CD8-positive, alpha-beta memory T cell (primary cell): ENCODE results near the gene PROCA1. TPM values are rescaled to one million over a fixed set of nuclear protein-coding genes. Genes with fewer than 3 reads are reported as not detected.

ENCODE experiments used
- CTCF ChIA-PET: fragments of 350-600 bp; sonication (Branson Sonifier 250); formaldehyde crosslinking; loops from one replicate; lab custom pipeline; 2021; ENCODE audit warnings: antibody characterized with exemption; lab: Charles Lee
- POLR2A ChIA-PET: fragments of 350-600 bp; sonication (Branson Sonifier 250); formaldehyde crosslinking; loops from one replicate; lab custom pipeline; 2021; ENCODE audit warnings: antibody characterized with exemption; lab: Charles Lee
- DNase-seq, 5 donors: peaks; one replicate each; pipeline versions ENCODE4 v3.0.0 to v3.0.0-alpha.2; 2020 to 2022; ENCODE audit warnings: mixed read lengths in 1 of 5
- H3K27ac ChIP-seq: one replicate; pipeline ENCODE4 v1.7.0; 2013; ENCODE audit warnings: low read depth, mild to moderate bottlenecking, low read length, moderate library complexity
- H3K27me3 ChIP-seq: 2 replicates; pipeline ENCODE4 v1.7.0; 2013; ENCODE audit warnings: low read length, mild to moderate bottlenecking; ENCODE audit not compliant: insufficient read depth, poor library complexity, severe bottlenecking
- H3K36me3 ChIP-seq: 2 replicates; pipeline ENCODE4 v1.7.0; 2013; ENCODE audit warnings: mild to moderate bottlenecking, low read length, moderate library complexity; ENCODE audit not compliant: insufficient read depth
- H3K4me1 ChIP-seq: 2 replicates; pipeline ENCODE4 v1.7.0; 2013; ENCODE audit warnings: mild to moderate bottlenecking, low read length, moderate library complexity; ENCODE audit not compliant: insufficient read depth
- H3K4me3 ChIP-seq: 2 replicates; pipeline ENCODE4 v1.7.0; 2013; ENCODE audit warnings: mild to moderate bottlenecking, low read length
- H3K9me3 ChIP-seq: 2 replicates; pipeline ENCODE4 v1.7.0; 2013; ENCODE audit warnings: mild to moderate bottlenecking, low read length
- H3K27ac Mint-ChIP-seq, 8 donors: one replicate each; pipeline ENCODE4 v1.8.0; 2020 to 2021; ENCODE audit warnings: mixed read lengths in 8 of 8, mild to moderate bottlenecking in 6 of 8, inconsistent platforms in 3 of 8, moderate library complexity in 3 of 8
- H3K27me3 Mint-ChIP-seq, 2 donors: one replicate each; pipeline ENCODE4 v1.8.0; 2020 to 2021; ENCODE audit warnings: mixed read lengths in 2 of 2, mild to moderate bottlenecking in 1 of 2, moderate library complexity in 1 of 2
- H3K36me3 Mint-ChIP-seq, 3 donors: one replicate each; pipeline ENCODE4 v1.8.0; 2020 to 2021; ENCODE audit warnings: mixed read lengths in 3 of 3, inconsistent platforms in 1 of 3, mild to moderate bottlenecking in 1 of 3
- H3K4me1 Mint-ChIP-seq, 3 donors: one replicate each; pipeline ENCODE4 v1.8.0; 2020 to 2021; ENCODE audit warnings: mixed read lengths in 3 of 3, inconsistent platforms in 1 of 3, mild to moderate bottlenecking in 1 of 3
- H3K4me3 Mint-ChIP-seq, 7 donors: one replicate each; pipeline ENCODE4 v1.8.0; 2020 to 2021; ENCODE audit warnings: mixed read lengths in 7 of 7, mild to moderate bottlenecking in 6 of 7, moderate library complexity in 4 of 7, inconsistent platforms in 2 of 7
- H3K9me3 Mint-ChIP-seq, 5 donors: one replicate each; pipeline ENCODE4 v1.8.0; 2020 to 2022; ENCODE audit warnings: mixed read lengths in 5 of 5, mild to moderate bottlenecking in 3 of 5, moderate library complexity in 2 of 5, inconsistent platforms in 1 of 5
- polyA plus RNA-seq: library from polyadenylated mRNA; unstranded; fragments of 300-500 nt; fragmentation: Illumina TruSeq; gene quantifications from one replicate; pipeline ENCODE4 v1.2.3, GENCODE V29; 2021
- total RNA-seq, 2 experiments: library from RNA; stranded (reverse); gene quantifications; one replicate each; pipeline ENCODE4 v1.2.3, GENCODE V29; 2021

PROCA1 gene
- total and polyA plus RNA-seq, 3 experiments from 2014 or later = 1.2 to 4.9 (median 4.7) TPM

DNA sequence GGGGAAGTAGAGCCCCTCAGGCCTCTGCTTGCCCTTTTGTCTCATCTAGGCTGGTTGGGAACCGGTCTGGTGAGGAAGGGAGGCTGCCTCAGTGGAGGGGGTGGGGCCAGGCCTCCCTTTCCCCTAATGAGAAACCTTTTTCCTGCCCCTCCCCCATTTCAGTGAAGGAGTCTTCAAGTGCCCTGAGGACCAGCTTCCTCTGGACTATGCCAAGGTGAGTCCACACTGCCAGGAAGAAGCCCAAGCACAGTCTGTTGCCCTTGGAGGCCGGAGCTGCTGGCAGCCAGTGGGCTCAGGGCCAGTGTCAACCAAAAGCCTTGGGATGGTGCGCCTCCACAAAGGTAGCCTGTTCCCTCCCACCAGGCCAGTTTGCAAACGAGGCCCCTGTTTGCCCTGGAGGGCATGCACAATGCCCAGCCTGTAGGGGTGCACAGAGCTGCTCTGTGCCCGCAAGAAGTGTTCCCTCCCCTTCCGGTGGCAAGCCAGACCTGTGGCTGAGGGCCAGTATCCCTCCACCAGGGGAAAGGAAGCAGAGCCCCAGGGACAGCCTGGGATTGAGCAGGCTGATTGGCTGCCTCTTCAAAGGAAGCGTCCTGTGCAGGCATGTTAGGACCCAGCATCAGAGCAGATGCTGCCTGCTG lies 35.5 kb upstream of the PROCA1 start:
- Histone ChIP-seq H3K36me3 (no peaks in the 10 kb centered on the region), H3K4me3 (no peak overlapping the region), H3K9me3 (no peaks in the 10 kb centered on the region), H3K27ac (no peak overlapping the region), H3K4me1 (peaks cover 36% of the 10 kb centered on the region), H3K27me3 (no peaks in the 10 kb centered on the region)
- H3K27me3 Mint-ChIP-seq = no peaks in the 10 kb centered on the region
- POLR2A ChIA-PET = interaction anchor here (1.3 to 9.2 kb wide), 2 partner anchors 20 to 35 kb away, joined by 3 to 128 read pairs; partner anchors contain the start of genes NEK8, PROCA1 and TLCD1
- peak overlapping the region in 2 of 8 donors; percentile 8 to 58 for H3K27ac Mint-ChIP-seq
- peaks cover 0 to 26% (median 0%) of the 10 kb centered on the region in 3 donors for H3K36me3 Mint-ChIP-seq
- no peaks in the 10 kb centered on the region for H3K9me3 Mint-ChIP-seq
- CTCF ChIA-PET = interaction anchor here (2.2 to 17.0 kb wide), 2 partner anchors 16 to 22 kb away, joined by 7 to 579 read pairs; partner anchors contain the start of genes NEK8, RPL23A and TLCD1
- peak overlapping the region in 1 of 7 donors; percentile 22 for H3K4me3 Mint-ChIP-seq
- peaks cover 3 to 34% (median 17%) of the 10 kb centered on the region in 3 donors for H3K4me1 Mint-ChIP-seq
- DNase-seq = no peak

DNA sequence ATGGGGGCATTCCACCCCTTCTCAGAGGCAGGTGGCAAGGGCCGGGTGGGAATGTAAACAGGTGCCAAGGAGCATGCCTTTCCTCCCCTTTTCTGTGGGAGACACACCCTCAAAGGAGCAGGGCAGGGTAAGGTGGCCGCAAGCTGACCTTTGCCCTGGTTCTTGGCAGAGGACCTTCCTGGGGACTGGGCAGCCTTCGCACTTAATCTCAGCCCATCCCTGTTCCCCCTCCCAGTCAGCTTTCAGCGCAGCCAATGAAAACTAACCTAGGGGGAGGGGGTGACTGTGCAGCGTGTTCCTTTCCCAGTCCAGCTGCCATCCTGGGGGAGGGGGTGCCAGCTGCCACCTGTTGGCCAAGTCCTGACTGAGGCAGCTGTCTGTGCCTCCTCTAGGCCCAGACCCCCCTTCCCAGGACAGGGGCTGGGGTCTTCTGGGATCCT lies 34.9 kb upstream of the PROCA1 start:
- Histone ChIP-seq H3K4me1 (peaks cover 36% of the 10 kb centered on the region), H3K27ac (peak overlapping the region; percentile 87), H3K36me3 (no peaks in the 10 kb centered on the region), H3K27me3 (no peaks in the 10 kb centered on the region), H3K9me3 (no peaks in the 10 kb centered on the region), H3K4me3 (no peak overlapping the region)
- ChIA-PET CTCF (interaction anchor here (1.0 to 17.0 kb wide), 4 partner anchors 17 to 156 kb away, joined by 3 to 579 read pairs (median 6); partner anchors contain the start of genes NEK8, RPL23A and TLCD1), POLR2A (interaction anchor here (1.3 to 9.2 kb wide), 2 partner anchors 19 to 35 kb away, joined by 3 to 128 read pairs; partner anchors contain the start of genes NEK8, PROCA1 and TLCD1)
- no peak for DNase-seq
- peak overlapping the region; percentile 50 to 88 (median 77) for H3K27ac Mint-ChIP-seq
- peaks cover 3 to 34% (median 17%) of the 10 kb centered on the region in 3 donors for H3K4me1 Mint-ChIP-seq
- no peaks in the 10 kb centered on the region for H3K9me3 Mint-ChIP-seq
- peak overlapping the region in 5 of 7 donors; percentile 40 to 56 (median 46) for H3K4me3 Mint-ChIP-seq
- peaks cover 0 to 26% (median 0%) of the 10 kb centered on the region in 3 donors for H3K36me3 Mint-ChIP-seq
- H3K27me3 Mint-ChIP-seq = no peaks in the 10 kb centered on the region

- Histone ChIP-seq H3K36me3 (no peaks in the 10 kb centered on the region), H3K9me3 (no peaks in the 10 kb centered on the region), H3K4me3 (no peak overlapping the region), H3K4me1 (peaks cover 36% of the 10 kb centered on the region), H3K27me3 (no peaks in the 10 kb centered on the region), H3K27ac (peak overlapping the region; percentile 87)
- Mint-ChIP-seq H3K9me3 (no peaks in the 10 kb centered on the region), H3K27ac (peak overlapping the region in 7 of 8 donors; percentile 64 to 89 (median 83)), H3K27me3 (no peaks in the 10 kb centered on the region), H3K4me3 (peak overlapping the region in 6 of 7 donors; percentile 41 to 92 (median 62)), H3K36me3 (peaks cover 0 to 26% (median 0%) of the 10 kb centered on the region in 3 donors), H3K4me1 (peaks cover 3 to 34% (median 17%) of the 10 kb centered on the region in 3 donors)
- DNase-seq = no peak
- POLR2A ChIA-PET = interaction anchor here (0.5 to 9.2 kb wide), 2 partner anchors 18 to 110 kb away, joined by 3 to 128 read pairs; partner anchors contain the start of genes NEK8 and TLCD1
- CTCF ChIA-PET = interaction anchor here (1.0 to 17.0 kb wide), 6 partner anchors 18 to 157 kb away, joined by 3 to 579 read pairs (median 4); partner anchors contain the start of genes FAM222B, NEK8, RPL23A and TLCD1
Observed at GRCh38 chr17:28745786-28746411, 34.2 kb upstream of the PROCA1 start.

DNA sequence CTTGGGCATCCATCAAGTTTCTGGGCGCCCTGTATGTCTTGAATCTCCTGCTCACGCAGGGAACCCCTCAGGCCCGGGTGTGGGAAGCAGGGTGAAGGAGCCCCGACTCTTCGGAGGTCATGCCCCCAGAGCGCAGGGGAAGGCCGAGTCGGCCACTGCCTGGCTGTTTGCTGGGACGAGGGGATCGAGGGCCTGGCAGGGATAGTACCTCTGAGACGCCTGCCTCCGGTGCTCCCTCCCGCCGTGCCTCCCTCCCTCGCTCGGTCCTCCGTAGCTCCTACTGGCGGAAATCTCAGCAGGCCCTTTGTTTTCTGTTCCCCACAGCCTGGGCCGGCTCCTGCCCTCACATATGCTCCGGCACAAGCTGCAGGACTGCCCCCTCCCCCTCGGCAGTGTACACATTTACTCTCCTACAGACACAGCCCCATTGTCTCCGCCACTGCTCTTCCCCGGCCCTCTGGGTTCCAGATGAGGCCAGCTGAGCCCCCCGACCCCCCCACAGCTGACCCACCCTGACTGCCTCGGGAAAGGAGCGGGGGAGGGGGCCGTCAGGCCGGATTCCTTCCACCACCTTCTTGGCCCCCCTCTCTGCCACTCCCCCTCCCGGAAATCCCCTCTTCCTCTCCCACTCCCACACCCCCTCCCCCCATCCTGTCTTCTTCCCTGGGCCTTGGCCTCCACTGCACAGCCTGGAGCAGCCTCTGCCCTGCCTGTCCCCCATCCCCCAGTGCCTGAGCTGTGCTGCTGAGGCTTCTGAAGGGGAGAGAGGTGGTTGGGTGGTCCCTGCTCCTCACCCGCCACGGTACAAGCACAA lies 33.5 kb upstream of the PROCA1 start:
- no peaks in the 10 kb centered on the region for H3K36me3 ChIP-seq
- POLR2A ChIA-PET = interaction anchor here (0.5 to 9.2 kb wide), 3 partner anchors 18 to 111 kb away, joined by 3 to 128 read pairs (median 9); partner anchors contain the start of genes NEK8, RPL23A and TLCD1
- Mint-ChIP-seq H3K4me1 (peaks cover 3 to 33% (median 17%) of the 10 kb centered on the region in 3 donors), H3K27ac (peak overlapping the region; percentile 88 to 98 (median 92)), H3K36me3 (peaks cover 0 to 26% (median 0%) of the 10 kb centered on the region in 3 donors), H3K4me3 (peak overlapping the region; percentile 86 to 94 (median 89)), H3K27me3 (no peaks in the 10 kb centered on the region), H3K9me3 (no peaks in the 10 kb centered on the region)
- no peaks in the 10 kb centered on the region for H3K27me3 ChIP-seq
- H3K9me3 ChIP-seq = no peaks in the 10 kb centered on the region
- peaks cover 33% of the 10 kb centered on the region for H3K4me1 ChIP-seq
- DNase-seq = peak in 1 of 5 donors; percentile 33
- peak overlapping the region; percentile 91 for H3K4me3 ChIP-seq
- H3K27ac ChIP-seq = peak overlapping the region; percentile 87
- CTCF ChIA-PET = interaction anchor here (0.6 to 17.0 kb wide), 9 partner anchors 17 to 198 kb away, joined by 3 to 579 read pairs (median 4); partner anchors contain the start of genes FAM222B, NEK8, RPL23A and TLCD1

DNA sequence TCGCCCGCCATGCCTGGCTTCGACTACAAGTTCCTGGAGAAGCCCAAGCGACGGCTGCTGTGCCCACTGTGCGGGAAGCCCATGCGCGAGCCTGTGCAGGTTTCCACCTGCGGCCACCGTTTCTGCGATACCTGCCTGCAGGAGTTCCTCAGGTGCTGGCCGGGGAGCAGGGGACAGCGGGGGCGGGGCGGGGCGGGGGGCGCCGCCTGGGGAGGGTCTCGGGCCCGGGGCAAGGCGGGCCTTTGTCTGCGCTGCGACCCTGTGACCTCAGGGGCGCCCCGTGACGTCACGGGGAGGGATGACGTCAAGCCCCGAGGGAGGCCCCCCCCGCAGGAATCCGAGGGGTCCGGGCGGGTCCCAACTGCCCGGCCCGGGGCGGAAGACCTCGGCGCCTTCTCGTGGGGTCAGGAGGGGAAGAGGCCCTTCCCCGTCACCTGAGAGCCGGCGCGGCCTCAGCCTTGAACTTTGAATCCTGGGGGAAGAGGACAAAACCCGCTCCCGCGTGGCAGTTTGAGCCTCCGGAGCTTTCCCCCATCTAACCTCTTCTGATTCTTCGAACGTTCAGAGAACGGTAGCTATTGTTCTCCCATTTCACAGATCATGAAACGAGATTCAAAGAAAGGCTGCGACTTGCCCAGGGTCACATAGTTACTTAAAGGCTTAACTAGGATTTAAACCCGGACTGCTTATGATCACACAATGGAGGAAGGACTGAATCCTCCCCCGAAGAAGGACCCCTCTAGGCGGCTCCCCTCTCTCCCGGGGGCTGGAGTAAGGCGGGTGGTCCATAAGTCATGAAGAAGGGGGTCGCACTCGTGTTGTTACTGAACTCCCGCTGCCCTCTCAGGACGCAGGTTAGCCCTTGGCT lies 32.6 kb upstream of the PROCA1 start:
- Mint-ChIP-seq H3K27me3 (no peaks in the 10 kb centered on the region), H3K9me3 (no peaks in the 10 kb centered on the region), H3K36me3 (peaks cover 0 to 23% (median 0%) of the 10 kb centered on the region in 3 donors), H3K4me3 (peak overlapping the region; percentile 86 to 94 (median 89)), H3K4me1 (peaks cover under 1 to 28% (median 14%) of the 10 kb centered on the region in 3 donors), H3K27ac (peak overlapping the region; percentile 88 to 98 (median 92))
- Histone ChIP-seq H3K27ac (peak overlapping the region; percentile 87), H3K4me3 (peak overlapping the region; percentile 91), H3K9me3 (no peaks in the 10 kb centered on the region), H3K4me1 (peaks cover 29% of the 10 kb centered on the region), H3K36me3 (no peaks in the 10 kb centered on the region), H3K27me3 (no peaks in the 10 kb centered on the region)
- peak; percentile 41 to 81 (median 62) for DNase-seq
- ChIA-PET CTCF (interaction anchor here (0.6 to 17.0 kb wide), 7 partner anchors 18 to 199 kb away, joined by 3 to 579 read pairs (median 4); partner anchors contain the start of genes FAM222B, NEK8, RPL23A and TLCD1), POLR2A (interaction anchor here (0.9 to 9.2 kb wide), 3 partner anchors 17 to 25 kb away, joined by 7 to 128 read pairs (median 9); partner anchors contain the start of genes NEK8, RPL23A and TLCD1)

DNA sequence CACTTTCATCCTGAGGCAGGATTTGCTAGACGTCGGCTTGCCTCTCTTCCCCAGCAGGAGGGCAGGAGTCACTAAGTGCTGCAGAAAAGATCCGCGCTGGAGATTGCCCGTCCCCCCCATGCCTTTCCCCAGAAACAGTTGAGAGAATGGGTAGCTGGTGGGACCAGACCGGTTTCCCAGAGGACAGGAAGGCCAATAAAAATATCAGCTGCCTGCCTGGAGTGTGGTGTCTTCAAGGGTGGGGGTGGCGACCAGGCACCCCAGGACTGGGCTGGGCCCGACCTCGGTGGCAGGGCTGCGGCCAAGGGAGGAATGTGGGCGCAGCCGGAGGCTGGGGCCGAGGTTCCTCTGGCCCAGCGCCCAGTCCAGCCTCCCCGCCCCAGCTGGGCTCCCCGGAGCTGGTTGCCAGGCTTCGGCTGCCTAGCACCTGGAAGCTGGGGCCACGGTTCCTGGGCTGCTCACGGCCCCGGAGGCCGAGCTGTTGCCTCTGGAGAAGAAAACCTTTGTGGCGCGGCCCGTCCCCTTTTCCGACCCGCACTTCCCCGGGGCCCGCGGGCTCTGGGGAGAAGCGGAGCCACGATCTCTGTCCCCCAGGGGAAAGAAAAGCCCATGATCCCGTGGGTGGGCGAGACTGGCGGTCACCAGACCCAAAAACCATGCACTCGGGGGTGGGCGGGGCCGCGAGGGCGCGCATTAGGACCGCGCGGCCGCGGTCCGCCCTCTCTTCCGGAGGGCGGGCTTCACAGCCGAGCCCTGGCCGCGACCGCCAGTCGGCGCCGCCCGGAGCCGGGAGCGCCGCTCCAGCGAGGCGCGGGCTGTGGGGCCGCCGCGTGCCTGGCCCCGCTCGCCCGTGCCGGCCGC lies 31.8 kb upstream of the PROCA1 start, which contains the start of gene TRAF4:
TRAF4 (plus strand) TSS at position 769 of the 861 bp plus-strand sequence. CDS start 102 bp downstream, outside the sequence.
- Mint-ChIP-seq H3K36me3 (peaks cover 0 to 14% (median 1%) of the 10 kb centered on the region in 3 donors), H3K9me3 (no peaks in the 10 kb centered on the region), H3K27ac (peak within 1 kb of the TSS; percentile 88 to 98 (median 92)), H3K4me3 (peak within 1 kb of the TSS; percentile 86 to 94 (median 89)), H3K27me3 (no peaks in the 10 kb centered on the region), H3K4me1 (peaks cover 7 to 35% (median 20%) of the 10 kb centered on the region in 3 donors)
- Histone ChIP-seq H3K27ac (peak within 1 kb of the TSS; percentile 87), H3K27me3 (no peaks in the 10 kb centered on the region), H3K4me1 (peaks cover 37% of the 10 kb centered on the region), H3K9me3 (no peaks in the 10 kb centered on the region), H3K4me3 (peak within 1 kb of the TSS; percentile 91), H3K36me3 (no peaks in the 10 kb centered on the region)
- ChIA-PET POLR2A (interaction anchor here (0.8 to 9.2 kb wide), 3 partner anchors 13 to 24 kb away, joined by 4 to 128 read pairs (median 7); partner anchors contain the start of genes NEK8, RPL23A and TLCD1), CTCF (interaction anchor here (0.7 to 17.0 kb wide), 3 partner anchors 10 to 21 kb away, joined by 3 to 579 read pairs (median 12); partner anchors contain the start of genes NEK8, RPL23A and TLCD1)
- DNase-seq = peak; percentile 68 to 82 (median 72)
